AG09309 (cell line): ENCODE data around the gene SLC25A38.

Experiments
- DNase-seq: peaks from one replicate; pipeline ENCODE4 v3.0.0-alpha.2; 2010; ENCODE audit warnings: low read depth
- H3K4me3 ChIP-seq: 2 replicates; pipeline ENCODE4 v1.5.1; 2011; ENCODE audit warnings: mild to moderate bottlenecking, low read depth, low read length, moderate library complexity; ENCODE audit not compliant: control insufficient read depth
- CTCF ChIP-seq: IDR thresholded peaks from 2 replicates; pipeline ENCODE4 v1.5.1; 2011; ENCODE audit warnings: mild to moderate bottlenecking, low read depth, low read length, inconsistent platforms; ENCODE audit not compliant: insufficient read depth, control insufficient read depth; ENCODE audit errors: missing control alignments

SLC25A38 gene

GRCh38 chr3:39420543-39420942 is 37.4 kb downstream of the SLC25A38 start:
- H3K4me3 ChIP-seq = no peak overlapping the region
- DNase-seq = no peak
- no peak for TF ChIP-seq CTCF

DNA sequence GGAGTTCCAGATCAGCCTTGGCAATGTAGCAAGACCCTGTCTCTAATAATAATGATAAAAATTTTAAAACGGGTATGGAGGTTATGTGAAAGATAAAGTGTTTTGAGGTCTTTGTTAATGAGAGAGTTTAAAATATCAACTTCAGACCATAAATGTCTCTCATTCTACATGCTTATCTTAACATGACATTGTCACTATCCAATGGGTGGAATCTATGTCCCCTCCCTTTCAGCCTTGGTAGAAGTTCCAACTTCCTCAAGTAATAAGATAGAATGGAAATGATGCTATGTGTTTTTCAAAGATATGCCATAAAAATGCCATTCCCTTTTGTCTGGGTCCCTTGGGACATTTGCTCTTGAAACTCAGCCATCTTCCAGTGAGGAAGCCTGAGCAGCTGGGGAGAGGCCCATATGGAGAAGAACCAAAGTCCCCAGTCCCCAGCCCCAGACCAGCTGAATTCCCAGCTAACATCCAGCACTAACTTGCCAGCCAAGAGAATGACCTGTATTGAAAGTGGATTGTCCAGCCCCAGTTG is 40.3 kb downstream of the SLC25A38 start:
- TF ChIP-seq CTCF = no peak
- no peak overlapping the region for H3K4me3 ChIP-seq
- DNase-seq = no peak

DNA sequence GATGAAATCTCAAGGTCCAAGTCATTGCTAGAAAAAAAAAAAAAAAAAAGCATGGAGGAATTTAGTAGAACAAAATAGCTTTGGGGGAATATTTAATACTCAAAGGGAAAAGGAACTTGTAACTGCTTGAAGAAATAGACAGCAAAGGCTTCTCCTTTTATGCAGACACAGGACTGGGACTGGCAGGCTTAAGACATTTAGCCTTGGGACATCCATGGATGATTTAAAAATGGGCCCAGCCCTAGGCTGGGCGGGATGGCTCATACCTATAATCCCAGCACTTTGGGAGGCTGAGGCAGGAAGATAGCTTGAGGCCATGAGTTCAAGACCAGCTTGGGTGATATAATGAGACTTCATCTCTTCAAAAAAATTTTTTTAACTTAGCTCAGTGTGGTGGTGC is 43.1 kb downstream of the SLC25A38 start:
- no peak for DNase-seq
- H3K4me3 ChIP-seq = no peak overlapping the region
- no peak for TF ChIP-seq CTCF

- no peak overlapping the region for H3K4me3 ChIP-seq
- no peak for TF ChIP-seq CTCF
- DNase-seq = no peak
Observed at GRCh38 chr3:39427506-39427905, 44.3 kb downstream of the SLC25A38 start.

DNA sequence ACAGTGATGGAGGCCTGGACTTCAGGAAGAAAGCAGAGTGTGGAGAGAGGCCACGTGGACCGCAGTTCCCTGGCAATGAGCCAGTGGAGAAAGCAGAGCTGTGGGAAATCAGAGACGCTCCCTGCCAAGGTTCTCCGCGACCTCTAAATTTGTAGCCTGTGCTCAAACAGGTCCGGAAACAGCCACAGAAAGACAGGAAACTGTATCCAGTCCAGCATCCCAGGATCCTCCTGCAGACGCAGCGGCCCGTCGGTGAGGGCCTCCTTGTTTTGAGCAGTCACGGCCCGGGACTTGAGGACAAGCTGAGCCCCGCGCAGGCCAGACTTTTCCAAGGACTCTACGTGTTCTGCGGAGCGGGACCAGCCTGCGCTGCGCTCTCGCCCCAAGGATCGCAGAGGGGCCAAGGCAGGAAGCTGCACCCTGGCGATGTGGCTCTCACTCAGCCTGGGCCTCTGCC is 45.6 kb downstream of the SLC25A38 start:
- no peak overlapping the region for H3K4me3 ChIP-seq
- no peak for DNase-seq
- no peak for TF ChIP-seq CTCF

DNA sequence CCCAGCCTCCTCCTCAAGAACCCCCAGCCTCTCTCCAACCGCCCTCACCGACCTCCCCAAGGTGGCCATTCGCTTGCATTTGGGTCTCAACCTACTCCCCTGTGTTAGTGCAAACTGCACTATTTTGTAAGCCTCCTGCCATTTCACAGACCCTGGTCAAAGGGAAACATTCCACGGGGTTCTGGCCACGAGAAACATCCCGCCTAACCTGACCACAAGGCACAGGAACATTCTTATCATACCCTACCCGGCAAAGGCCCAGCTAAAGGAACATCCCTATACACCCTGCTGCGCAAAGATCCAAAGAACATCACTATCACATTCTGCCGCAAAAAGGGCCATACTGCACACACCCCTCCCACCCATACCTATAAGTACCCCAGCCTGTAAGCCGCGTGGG is 46.3 kb downstream of the SLC25A38 start:
- TF ChIP-seq CTCF = no peak

GRCh38 chr3:39432342-39432741 is 49.2 kb downstream of the SLC25A38 start:
- no peak for DNase-seq
- TF ChIP-seq CTCF = no peak
- H3K4me3 ChIP-seq = no peak overlapping the region

More for the DNA sequence above, 46.3 kb downstream of the SLC25A38 start:
- no peak for DNase-seq
- no peak overlapping the region for H3K4me3 ChIP-seq
